CD4-positive, alpha-beta memory T cell (primary cell): ENCODE measurements around the gene METTL24. TPM values are rescaled to one million over a fixed set of nuclear protein-coding genes. Genes with fewer than 3 reads are reported as not detected.

Experiments
- CTCF ChIA-PET: fragments of 350-600 bp; sonication (Branson Sonifier 250); formaldehyde crosslinking; loops from one replicate; lab custom pipeline; 2021; ENCODE audit warnings: inconsistent platforms; ENCODE audit not compliant: partially characterized antibody; lab: Charles Lee
- POLR2A ChIA-PET: fragments of 350-600 bp; sonication (Branson Sonifier 250); formaldehyde crosslinking; loops from one replicate; lab custom pipeline; 2021; ENCODE audit not compliant: partially characterized antibody; lab: Charles Lee
- DNase-seq, 5 donors: peaks; one replicate each; pipeline versions ENCODE4 v3.0.0 to v3.0.0-alpha.2; 2020 to 2022; ENCODE audit warnings: mixed read lengths in 1 of 5
- H3K27ac ChIP-seq: one replicate; pipeline ENCODE4 v1.7.0; 2013; ENCODE audit warnings: low read depth, low read length
- H3K27me3 ChIP-seq: 2 replicates; pipeline ENCODE4 v1.7.0; 2013; ENCODE audit warnings: mild to moderate bottlenecking, low read length, moderate library complexity; ENCODE audit not compliant: insufficient read depth
- H3K36me3 ChIP-seq: 2 replicates; pipeline ENCODE4 v1.7.0; 2013; ENCODE audit warnings: mild to moderate bottlenecking, low read length, moderate library complexity; ENCODE audit not compliant: insufficient read depth
- H3K4me1 ChIP-seq: 2 replicates; pipeline ENCODE4 v1.7.0; 2013; ENCODE audit warnings: mild to moderate bottlenecking, low read length, moderate library complexity; ENCODE audit not compliant: insufficient read depth
- H3K4me3 ChIP-seq, 2 donors: one replicate each; pipeline ENCODE4 v1.7.0; 2013; ENCODE audit warnings: low read length in 2 of 2, mild to moderate bottlenecking in 1 of 2
- H3K9me3 ChIP-seq, 2 donors: one replicate each; pipeline ENCODE4 v1.7.0; 2013; ENCODE audit warnings: low read length in 2 of 2, control low read depth in 1 of 2; ENCODE audit not compliant: control insufficient read depth in 1 of 2
- H3K27ac Mint-ChIP-seq, 7 donors: one replicate each; pipeline ENCODE4 v1.8.0; 2020 to 2021; ENCODE audit warnings: mixed read lengths in 7 of 7, mild to moderate bottlenecking in 6 of 7, inconsistent platforms in 3 of 7, moderate library complexity in 3 of 7
- H3K27me3 Mint-ChIP-seq, 2 donors: one replicate each; pipeline ENCODE4 v1.8.0; 2020 to 2021; ENCODE audit warnings: mixed read lengths in 2 of 2
- H3K36me3 Mint-ChIP-seq, 2 donors: one replicate each; pipeline ENCODE4 v1.8.0; 2020 to 2021; ENCODE audit warnings: mixed read lengths in 2 of 2, inconsistent platforms in 1 of 2, mild to moderate bottlenecking in 1 of 2
- H3K4me1 Mint-ChIP-seq, 4 donors: one replicate each; pipeline ENCODE4 v1.8.0; 2020 to 2021; ENCODE audit warnings: mixed read lengths in 4 of 4, mild to moderate bottlenecking in 1 of 4
- H3K4me3 Mint-ChIP-seq, 8 donors: one replicate each; pipeline ENCODE4 v1.8.0; 2020 to 2021; ENCODE audit warnings: mixed read lengths in 8 of 8, mild to moderate bottlenecking in 7 of 8, moderate library complexity in 6 of 8, inconsistent platforms in 3 of 8
- H3K9me3 Mint-ChIP-seq, 8 donors: one replicate each; pipeline ENCODE4 v1.8.0; 2020 to 2021; ENCODE audit warnings: mixed read lengths in 8 of 8, mild to moderate bottlenecking in 5 of 8, inconsistent platforms in 3 of 8, moderate library complexity in 1 of 8
- intact Hi-C: fragments of 100-400 bp; cut with micrococcal nuclease; formaldehyde crosslinking; loops from one replicate; pipeline ENCODE4 v1.15.1; 2023
- polyA plus RNA-seq, 2 donors: library from polyadenylated mRNA; unstranded; fragments of 300-500 nt; fragmentation: Illumina TruSeq; gene quantifications; one replicate each; pipeline ENCODE4 v1.2.3, GENCODE V29; 2021
- total RNA-seq, 2 experiments: library from RNA; stranded (reverse); gene quantifications; one replicate each; pipeline ENCODE4 v1.2.3, GENCODE V29; 2021

Gene METTL24
- total and polyA plus RNA-seq, 4 experiments from 2014 or later, result 0.29 to 0.69 (median 0.39) TPM; not detected in 1

DNA sequence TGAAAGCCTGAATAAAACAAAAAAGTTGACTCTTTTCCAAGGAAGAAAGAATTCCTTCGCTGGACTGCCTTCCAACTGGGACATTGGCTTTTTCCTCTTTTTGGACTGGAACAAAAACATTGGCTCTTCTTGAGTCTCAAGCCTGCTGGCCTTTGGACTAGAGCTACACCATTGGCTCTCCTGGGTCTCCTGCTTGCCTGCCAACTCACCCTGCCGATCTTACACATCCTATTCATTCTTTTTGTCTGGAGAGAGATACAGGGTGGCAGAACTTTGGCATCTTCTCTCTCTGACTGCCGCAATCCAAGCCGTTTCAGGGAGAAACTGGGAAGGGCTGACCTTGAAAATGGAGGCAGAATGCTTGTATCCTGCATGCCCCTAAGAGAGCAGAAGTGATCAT lies 37.1 kb upstream of the METTL24 start:
- ChIA-PET CTCF (no interaction called here), POLR2A (no interaction called here)
- H3K4me1 Mint-ChIP-seq, result peaks cover 1 to 7% (median 5%) of the 10 kb centered on the region in 4 donors
- no peaks in the 10 kb centered on the region for H3K36me3 ChIP-seq
- no peaks in the 10 kb centered on the region for H3K9me3 Mint-ChIP-seq
- H3K4me3 ChIP-seq, result no peak overlapping the region
- no peaks in the 10 kb centered on the region for H3K27me3 ChIP-seq
- no peak overlapping the region for H3K27ac Mint-ChIP-seq
- H3K9me3 ChIP-seq, result no peaks in the 10 kb centered on the region
- H3K4me3 Mint-ChIP-seq, result no peak overlapping the region
- H3K36me3 Mint-ChIP-seq, result no peaks in the 10 kb centered on the region
- intact Hi-C loops, result no loop called here
- no peak overlapping the region for H3K27ac ChIP-seq
- no peak for DNase-seq
- H3K4me1 ChIP-seq, result no peaks in the 10 kb centered on the region
- H3K27me3 Mint-ChIP-seq, result peaks cover 0 to 3% of the 10 kb centered on the region in 2 donors

DNA sequence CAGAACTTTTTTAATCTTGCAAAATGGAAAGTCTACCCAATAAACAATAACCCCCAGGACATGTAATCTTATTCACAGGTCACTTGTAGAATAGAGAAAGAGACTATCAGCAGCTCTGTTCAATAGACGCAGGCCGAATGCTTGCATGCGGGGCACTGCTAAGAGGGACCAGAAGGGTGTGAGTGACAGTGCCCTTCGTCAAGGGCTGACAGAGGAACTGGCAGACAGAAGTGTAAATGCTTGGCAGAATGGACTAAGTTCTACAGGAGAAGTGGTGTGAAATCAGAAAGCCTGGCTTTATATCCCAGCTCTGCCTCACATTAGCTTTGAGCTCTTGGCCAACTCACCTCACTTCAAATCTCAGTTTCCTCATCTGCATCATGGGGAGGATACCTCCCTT lies 36.3 kb upstream of the METTL24 start:
- no peaks in the 10 kb centered on the region for H3K36me3 ChIP-seq
- no peaks in the 10 kb centered on the region for H3K27me3 ChIP-seq
- no peaks in the 10 kb centered on the region for H3K9me3 ChIP-seq
- ChIA-PET POLR2A (no interaction called here), CTCF (interaction anchor here (0.8 to 1.7 kb wide), 3 partner anchors 10 to 354 kb away, joined by 3 to 4 read pairs (median 3); no protein-coding TSS in a partner anchor)
- Mint-ChIP-seq H3K27ac (no peak overlapping the region), H3K36me3 (no peaks in the 10 kb centered on the region), H3K27me3 (peaks cover 0 to 3% of the 10 kb centered on the region in 2 donors), H3K4me3 (no peak overlapping the region), H3K9me3 (no peaks in the 10 kb centered on the region), H3K4me1 (peaks cover 3 to 13% (median 12%) of the 10 kb centered on the region in 4 donors)
- H3K4me3 ChIP-seq, result no peak overlapping the region
- intact Hi-C loops, result no loop called here
- no peak for DNase-seq
- H3K4me1 ChIP-seq, result no peaks in the 10 kb centered on the region
- no peak overlapping the region for H3K27ac ChIP-seq

DNA sequence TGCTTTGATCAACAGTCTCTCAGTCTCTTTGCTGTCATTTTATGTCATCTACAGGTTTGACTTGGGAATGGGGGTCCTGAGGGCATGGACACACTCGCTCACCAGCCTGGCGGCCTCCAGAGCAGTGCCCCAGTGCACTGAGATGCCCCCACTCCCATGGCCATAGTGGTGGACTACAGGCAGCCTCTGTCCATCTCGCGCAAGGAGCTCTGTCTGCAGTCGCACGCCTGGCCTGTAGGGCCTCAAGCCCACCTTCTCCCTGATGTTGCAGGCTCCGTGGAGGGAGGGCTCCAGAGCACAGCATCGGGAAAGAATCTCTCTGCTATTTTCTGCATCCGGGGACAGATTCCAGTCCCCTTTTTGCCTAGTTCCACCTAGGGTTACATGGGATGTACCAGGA lies 34.6 kb upstream of the METTL24 start:
- H3K4me1 Mint-ChIP-seq, result peaks cover 3 to 13% (median 11%) of the 10 kb centered on the region in 4 donors
- Histone ChIP-seq H3K4me1 (no peaks in the 10 kb centered on the region), H3K36me3 (no peaks in the 10 kb centered on the region), H3K9me3 (no peaks in the 10 kb centered on the region), H3K4me3 (no peak overlapping the region), H3K27me3 (no peaks in the 10 kb centered on the region), H3K27ac (no peak overlapping the region)
- H3K27me3 Mint-ChIP-seq, result no peaks in the 10 kb centered on the region
- DNase-seq, result no peak
- H3K4me3 Mint-ChIP-seq, result no peak overlapping the region
- intact Hi-C loops, result no loop called here
- H3K9me3 Mint-ChIP-seq, result no peaks in the 10 kb centered on the region
- H3K36me3 Mint-ChIP-seq, result no peaks in the 10 kb centered on the region
- no peak overlapping the region for H3K27ac Mint-ChIP-seq
- CTCF ChIA-PET, result interaction anchor here (0.8 to 5.8 kb wide), 5 partner anchors 12 to 690 kb away, joined by 3 to 53 read pairs (median 6); no protein-coding TSS in a partner anchor
- POLR2A ChIA-PET, result no interaction called here

DNA sequence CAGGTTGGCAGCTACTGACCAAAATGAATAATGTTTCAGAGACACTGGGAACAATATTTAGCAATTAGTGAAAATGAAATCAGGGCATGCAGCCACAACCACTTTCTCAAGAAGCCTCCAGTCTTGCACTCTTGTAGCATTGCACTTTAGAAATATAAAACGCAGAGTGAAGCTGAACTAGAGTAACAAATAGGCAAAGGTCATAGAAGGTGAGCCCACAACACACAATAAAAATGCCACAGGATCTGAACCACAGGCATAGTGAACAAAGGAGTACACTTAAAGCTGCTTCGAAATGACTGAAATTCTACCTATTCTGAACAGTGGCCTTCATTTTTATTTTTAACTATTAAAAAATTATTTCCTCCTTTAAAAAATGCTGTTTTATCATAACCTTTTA lies 32.3 kb upstream of the METTL24 start:
- no peaks in the 10 kb centered on the region for H3K36me3 ChIP-seq
- intact Hi-C loops, result loop anchor here (1.0 kb wide), 2 partner anchors 212 to 351 kb away; no protein-coding TSS in a partner anchor
- H3K36me3 Mint-ChIP-seq, result no peaks in the 10 kb centered on the region
- no peaks in the 10 kb centered on the region for H3K4me1 ChIP-seq
- CTCF ChIA-PET, result interaction anchor here (0.7 to 5.8 kb wide), 10 partner anchors 10 to 864 kb away, joined by 3 to 53 read pairs (median 4); partner anchors contain the start of genes CDC40 and WASF1
- H3K4me3 ChIP-seq, result no peak overlapping the region
- H3K27me3 ChIP-seq, result no peaks in the 10 kb centered on the region
- H3K9me3 ChIP-seq, result no peaks in the 10 kb centered on the region
- POLR2A ChIA-PET, result interaction anchor here (1.4 to 2.4 kb wide), 3 partner anchors 212 to 699 kb away, joined by 4 to 5 read pairs (median 4); partner anchors contain the start of genes AK9 and FIG4
- DNase-seq, result no peak
- no peak overlapping the region for H3K27ac ChIP-seq
- H3K4me3 Mint-ChIP-seq, result no peak overlapping the region
- no peaks in the 10 kb centered on the region for H3K27me3 Mint-ChIP-seq
- H3K27ac Mint-ChIP-seq, result no peak overlapping the region
- no peaks in the 10 kb centered on the region for H3K9me3 Mint-ChIP-seq
- H3K4me1 Mint-ChIP-seq, result peaks cover 3 to 13% (median 11%) of the 10 kb centered on the region in 4 donors

- H3K9me3 Mint-ChIP-seq, result no peaks in the 10 kb centered on the region
- no peak for DNase-seq
- H3K36me3 Mint-ChIP-seq, result no peaks in the 10 kb centered on the region
- H3K36me3 ChIP-seq, result no peaks in the 10 kb centered on the region
- H3K4me3 Mint-ChIP-seq, result peak overlapping the region in 1 of 8 donors; percentile 7
- H3K27ac ChIP-seq, result no peak overlapping the region
- no peaks in the 10 kb centered on the region for H3K27me3 Mint-ChIP-seq
- H3K27me3 ChIP-seq, result no peaks in the 10 kb centered on the region
- peaks cover 3 to 13% (median 11%) of the 10 kb centered on the region in 4 donors for H3K4me1 Mint-ChIP-seq
- ChIA-PET POLR2A (interaction anchor here (1.4 to 2.4 kb wide), 3 partner anchors 211 to 699 kb away, joined by 4 to 5 read pairs (median 4); partner anchors contain the start of genes AK9 and FIG4), CTCF (interaction anchor here (0.6 to 5.8 kb wide), 7 partner anchors 9 to 1753 kb away, joined by 3 to 53 read pairs (median 6); partner anchors contain the start of genes CDC40 and WASF1)
- no peaks in the 10 kb centered on the region for H3K9me3 ChIP-seq
- intact Hi-C loops, result loop anchor here (1.0 kb wide), 2 partner anchors 212 to 351 kb away; no protein-coding TSS in a partner anchor
- no peak overlapping the region for H3K4me3 ChIP-seq
- no peaks in the 10 kb centered on the region for H3K4me1 ChIP-seq
- peak overlapping the region in 2 of 7 donors; percentile 43 to 74 for H3K27ac Mint-ChIP-seq
Measured at GRCh38 chr6:110389689-110390382, 31.7 kb upstream of the METTL24 start.

GRCh38 chr6:110387986-110388385 lies 29.8 kb upstream of the METTL24 start:
- Histone ChIP-seq H3K4me3 (no peak overlapping the region), H3K9me3 (no peaks in the 10 kb centered on the region), H3K27me3 (no peaks in the 10 kb centered on the region), H3K36me3 (no peaks in the 10 kb centered on the region), H3K4me1 (no peaks in the 10 kb centered on the region), H3K27ac (no peak overlapping the region)
- Mint-ChIP-seq H3K4me1 (peaks cover 3 to 13% (median 11%) of the 10 kb centered on the region in 4 donors), H3K4me3 (no peak overlapping the region), H3K27ac (no peak overlapping the region), H3K9me3 (peaks cover 0 to 2% (median 0%) of the 10 kb centered on the region in 8 donors), H3K36me3 (no peaks in the 10 kb centered on the region), H3K27me3 (no peaks in the 10 kb centered on the region)
- DNase-seq, result no peak
- CTCF ChIA-PET, result interaction anchor here (4.6 kb wide), 1 partner anchor 349 kb away, joined by 53 read pairs; no protein-coding TSS in a partner anchor
- POLR2A ChIA-PET, result no interaction called here
- intact Hi-C loops, result no loop called here

DNA sequence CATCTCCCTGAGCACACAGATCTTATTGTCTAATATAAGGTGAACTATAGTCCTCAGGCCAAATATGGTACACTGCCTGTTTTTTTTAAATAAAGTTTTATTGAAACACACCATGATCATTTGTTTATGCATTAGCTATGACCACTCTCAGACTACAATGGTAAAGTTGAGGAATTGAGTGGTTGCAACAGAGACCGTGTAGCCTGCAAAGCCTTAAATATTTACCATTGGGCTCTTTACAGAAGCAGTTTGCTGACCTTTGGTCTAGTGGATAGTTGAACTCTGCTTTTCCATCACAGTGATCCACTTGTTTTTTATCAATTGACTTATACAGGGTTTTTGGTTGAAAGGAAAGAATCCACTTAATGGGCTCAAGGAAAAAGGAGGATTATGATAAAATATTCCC lies 27.3 kb upstream of the METTL24 start:
- H3K36me3 Mint-ChIP-seq, result no peaks in the 10 kb centered on the region

More for the DNA sequence above, 27.3 kb upstream of the METTL24 start:
- Histone ChIP-seq H3K4me3 (no peak overlapping the region), H3K27ac (no peak overlapping the region), H3K9me3 (no peaks in the 10 kb centered on the region), H3K36me3 (no peaks in the 10 kb centered on the region), H3K27me3 (no peaks in the 10 kb centered on the region), H3K4me1 (no peaks in the 10 kb centered on the region)
- Mint-ChIP-seq H3K4me3 (no peak overlapping the region), H3K9me3 (peaks cover 0 to 4% (median 0%) of the 10 kb centered on the region in 8 donors), H3K27ac (no peak overlapping the region), H3K27me3 (peaks cover 0 to 3% of the 10 kb centered on the region in 2 donors), H3K4me1 (peaks cover 1 to 9% (median 7%) of the 10 kb centered on the region in 4 donors)
- POLR2A ChIA-PET, result no interaction called here
- intact Hi-C loops, result no loop called here
- DNase-seq, result no peak
- CTCF ChIA-PET, result interaction anchor here (0.9 to 1.7 kb wide), 4 partner anchors 8 to 346 kb away, joined by 3 to 5 read pairs (median 4); no protein-coding TSS in a partner anchor
